Pons (tissue), 1 donor: Measurements from ENCODE around the gene CARTPT.

Experiments used
- DNase-seq: peaks from one replicate; pipeline ENCODE4 v3.0.0-alpha.2; 2016; ENCODE audit warnings: low spot score

Gene CARTPT

DNA sequence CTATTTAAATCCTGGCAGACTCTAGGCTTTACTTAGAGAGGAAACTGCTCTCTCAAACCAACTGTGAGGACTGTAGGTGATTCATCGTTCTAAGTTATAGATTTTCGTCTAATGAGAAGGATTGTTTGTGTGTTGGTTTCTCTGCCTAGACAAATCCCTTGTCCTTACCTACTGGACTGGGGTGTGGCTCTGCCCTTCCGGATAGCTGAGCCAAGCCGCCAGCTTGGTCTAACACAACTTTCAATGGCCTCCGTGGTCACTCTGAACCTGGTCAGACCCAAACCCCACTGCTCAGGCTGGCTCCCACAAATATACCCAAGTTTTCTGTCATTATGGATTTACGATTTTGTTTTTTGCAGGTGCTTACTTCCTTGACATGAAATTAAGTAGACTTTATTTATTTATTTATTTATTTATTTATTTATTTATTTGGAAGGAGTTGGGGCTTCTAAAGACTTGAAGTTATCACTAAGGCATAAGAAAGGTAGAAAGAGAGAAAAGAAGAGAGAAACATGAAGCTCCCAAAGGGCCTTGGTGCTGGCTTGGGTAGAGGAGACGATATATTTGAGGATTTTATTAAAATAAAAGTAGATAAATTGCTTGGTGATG, 19.0 kb downstream of the CARTPT start:
- no peak for DNase-seq

DNA sequence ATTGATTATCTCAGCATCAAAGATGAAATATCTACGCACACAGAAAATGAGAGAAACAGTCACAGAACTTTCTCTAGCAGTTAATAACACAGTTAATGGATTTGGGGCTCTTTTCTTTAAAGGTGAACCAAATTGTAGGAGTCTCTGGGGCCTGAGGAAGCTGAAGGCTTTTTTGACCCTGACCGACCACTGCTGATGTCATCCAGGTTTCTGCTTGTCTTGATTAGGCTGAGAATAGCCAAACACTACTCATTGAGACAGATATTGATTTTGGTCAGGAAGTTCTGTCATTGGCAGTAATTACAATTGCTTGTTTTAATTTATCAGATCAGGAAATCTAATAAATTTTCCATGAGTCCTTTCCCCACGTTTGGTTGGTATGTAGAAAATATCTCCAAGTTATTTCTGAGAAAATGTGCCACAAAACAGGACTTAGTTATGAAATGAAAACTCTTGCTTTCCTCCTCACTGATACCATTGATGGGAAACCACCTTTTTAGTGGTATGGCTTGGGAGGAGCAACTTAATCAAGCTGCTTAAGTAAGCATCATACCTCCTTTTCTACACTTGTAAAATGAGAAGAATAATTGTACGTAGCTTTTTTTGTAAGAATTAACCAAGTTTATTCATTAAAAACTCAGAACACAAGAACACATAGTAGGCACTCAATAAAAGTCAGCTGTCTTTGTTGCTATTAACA, 19.7 kb downstream of the CARTPT start:
- DNase-seq, result no peak

DNA sequence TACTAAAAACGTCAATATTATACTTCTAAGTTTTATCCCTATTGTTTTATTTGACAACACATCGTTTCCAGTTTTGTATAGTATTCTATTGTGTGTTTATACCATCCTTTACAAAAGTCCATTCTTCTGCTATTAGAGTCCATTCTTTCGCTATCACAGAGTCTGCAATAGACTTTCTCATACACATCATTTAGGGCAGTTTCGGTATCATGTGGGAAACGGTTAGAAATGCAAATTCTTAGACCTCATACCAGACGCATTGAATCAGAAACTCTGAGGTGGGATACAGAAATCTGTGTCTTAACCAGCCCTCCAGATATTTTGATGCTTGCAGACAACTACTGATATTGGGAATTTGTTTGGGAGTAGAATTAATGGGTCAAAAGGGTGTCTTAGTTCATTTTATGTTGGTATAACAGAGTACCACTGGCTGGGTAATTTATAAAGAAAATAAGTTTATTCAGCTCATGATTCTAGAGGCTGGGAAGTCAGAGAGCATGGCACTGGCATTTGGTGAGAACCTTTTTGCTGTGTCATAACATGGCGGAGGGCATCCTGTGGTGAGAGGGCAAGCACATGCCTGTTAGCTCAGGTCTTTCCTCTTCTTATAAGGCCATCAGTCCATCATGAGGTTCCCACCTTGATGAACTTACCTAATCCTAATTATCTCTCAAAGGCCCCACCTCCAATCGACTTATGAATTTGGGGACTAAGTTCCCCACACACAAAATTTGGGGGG, 21.1 kb downstream of the CARTPT start:
- DNase-seq, result peak; percentile 8

DNA sequence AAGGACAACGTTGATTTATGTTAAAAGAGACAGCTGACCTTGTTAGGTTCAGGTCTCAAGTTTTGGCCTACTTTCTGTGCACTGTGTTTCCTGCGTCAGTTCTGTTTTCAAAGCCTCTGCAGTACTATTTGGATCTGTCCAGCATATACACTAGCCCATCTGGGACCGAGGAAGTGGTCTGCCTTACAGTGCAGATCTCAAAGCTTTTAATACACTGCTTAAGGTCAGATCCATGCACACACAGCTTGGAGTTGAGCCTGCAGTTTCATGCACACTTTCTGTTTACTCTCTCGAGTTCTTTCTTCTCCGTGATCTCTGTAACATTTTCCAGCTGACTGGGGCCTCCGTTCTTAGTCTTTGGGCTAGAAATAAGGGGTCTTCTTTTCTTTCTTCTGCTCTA, 24.1 kb downstream of the CARTPT start:
- no peak for DNase-seq

DNA sequence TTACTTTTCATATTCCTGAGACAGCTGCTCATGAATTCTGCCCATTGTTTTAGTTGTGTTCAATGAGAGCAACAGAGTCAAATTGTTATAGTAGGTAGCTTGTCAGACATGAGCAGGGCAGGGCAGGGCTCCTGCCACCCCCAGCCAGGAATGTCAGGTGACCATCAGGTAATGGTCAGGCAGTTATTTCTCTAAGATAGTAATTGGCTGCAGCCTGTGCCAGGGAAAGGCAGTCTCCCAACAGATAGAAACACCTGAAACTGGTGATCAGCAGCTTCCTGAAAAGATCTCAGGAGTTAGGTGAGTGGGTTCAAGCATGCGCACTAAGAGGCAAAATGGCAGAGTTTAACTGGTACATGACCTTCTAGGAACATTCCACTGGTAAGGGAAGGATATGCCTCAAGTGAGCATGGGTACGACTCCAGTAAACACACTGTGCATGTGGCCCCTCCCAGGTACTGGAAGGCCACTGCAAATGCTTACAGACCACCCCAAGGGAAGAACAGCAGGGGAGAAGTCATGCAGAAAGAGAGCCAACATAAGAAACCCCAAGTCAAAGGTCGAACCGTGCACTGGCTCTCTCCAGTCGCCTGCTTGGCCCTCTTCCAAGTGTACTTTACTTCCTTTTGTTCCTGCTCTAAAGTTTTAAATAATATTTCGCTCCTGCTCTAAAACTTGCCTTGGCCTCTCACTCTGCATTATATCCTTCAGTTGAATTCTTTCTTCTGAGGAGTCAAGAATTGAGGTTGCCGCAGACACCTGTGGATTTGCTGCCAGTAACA, 25.1 kb downstream of the CARTPT start:
- DNase-seq, result no peak

- no peak for DNase-seq
These were observed 28.1 kb downstream of the CARTPT start for GRCh38 chr5:71747182-71747581.

- no peak for DNase-seq
These were observed 29.3 kb downstream of the CARTPT start for GRCh38 chr5:71748360-71748759.

- no peak for DNase-seq
These were observed 32.3 kb downstream of the CARTPT start for GRCh38 chr5:71751422-71751821.

DNA sequence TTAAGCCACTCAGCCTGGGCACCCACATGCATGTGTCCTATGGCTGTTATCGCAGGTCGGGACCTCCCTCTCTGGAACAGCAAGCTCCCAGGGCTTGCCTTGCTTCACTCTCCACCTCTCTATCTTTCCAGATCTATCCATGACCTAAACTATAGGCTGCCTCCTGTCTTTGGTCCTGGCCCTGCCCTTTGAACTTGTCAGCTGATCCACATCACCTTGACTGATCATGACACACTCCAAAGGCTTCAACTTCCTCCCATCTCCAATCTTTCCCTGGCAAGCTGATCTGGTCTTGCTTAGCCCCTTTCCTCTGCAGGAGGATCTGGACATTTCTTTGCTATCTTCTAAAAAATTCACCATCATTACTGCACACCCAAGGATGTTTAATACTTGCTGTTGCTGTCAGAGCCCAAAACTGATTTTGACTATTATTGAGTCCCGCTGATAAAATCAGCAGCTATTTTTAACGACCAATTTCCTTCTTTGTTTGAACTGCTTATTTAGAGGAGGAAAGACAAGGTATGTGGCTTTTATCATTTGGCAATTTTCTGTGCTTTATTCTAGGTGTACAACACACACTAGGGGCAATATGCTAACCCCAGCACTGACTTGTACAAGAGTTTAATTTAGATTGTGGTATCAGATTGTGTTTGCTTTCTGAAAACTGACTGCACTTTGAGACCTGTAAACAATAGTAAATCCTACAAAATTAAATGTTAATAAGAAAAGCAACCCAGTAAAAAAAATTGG, 33.5 kb downstream of the CARTPT start:
- no peak for DNase-seq

- DNase-seq, result peak; percentile 75
These were observed 38.8 kb downstream of the CARTPT start for GRCh38 chr5:71757590-71758543.

GRCh38 chr5:71762826-71763225, 43.8 kb downstream of the CARTPT start:
- DNase-seq, result no peak

GRCh38 chr5:71767661-71768060, 48.6 kb downstream of the CARTPT start:
- DNase-seq, result no peak

- DNase-seq, result no peak
These were observed 50.2 kb downstream of the CARTPT start for GRCh38 chr5:71769287-71769686.

- DNase-seq, result no peak
These were observed 51.3 kb downstream of the CARTPT start for GRCh38 chr5:71770381-71770780.
